Cardiac septum (tissue), 1 donor: ENCODE measurements around the gene ZGRF1. TPM values are rescaled to one million over a fixed set of nuclear protein-coding genes. Genes with fewer than 3 reads are reported as not detected.
"Not testable (repeated sequence)": the region's sequence is repeated elsewhere in the genome, so short reads cannot be mapped to it uniquely, and the experiment has no call there.

ENCODE experiments used
- DNase-seq: peaks from one replicate; pipeline ENCODE4 v3.0.0-alpha.2; 2020; ENCODE audit warnings: low spot score
- intact Hi-C: fragments of 100-400 bp; cut with DNase I; formaldehyde crosslinking; loops from one replicate; pipeline ENCODE4 v1.14.0; 2022
- total RNA-seq: library from RNA; stranded (reverse); fragmentation: NEBNext Ultra II Directional; extraction: Animal tissue kit (Norgen Biotek cat#: 25700); gene quantifications from one replicate; pipeline ENCODE4 v1.2.1, GENCODE V29; 2021
- donor health status: DM: no; HTN: no; CAD: no.

The ZGRF1 gene
- total RNA-seq, 1 donor from 2014 or later: 2.8 TPM

DNA sequence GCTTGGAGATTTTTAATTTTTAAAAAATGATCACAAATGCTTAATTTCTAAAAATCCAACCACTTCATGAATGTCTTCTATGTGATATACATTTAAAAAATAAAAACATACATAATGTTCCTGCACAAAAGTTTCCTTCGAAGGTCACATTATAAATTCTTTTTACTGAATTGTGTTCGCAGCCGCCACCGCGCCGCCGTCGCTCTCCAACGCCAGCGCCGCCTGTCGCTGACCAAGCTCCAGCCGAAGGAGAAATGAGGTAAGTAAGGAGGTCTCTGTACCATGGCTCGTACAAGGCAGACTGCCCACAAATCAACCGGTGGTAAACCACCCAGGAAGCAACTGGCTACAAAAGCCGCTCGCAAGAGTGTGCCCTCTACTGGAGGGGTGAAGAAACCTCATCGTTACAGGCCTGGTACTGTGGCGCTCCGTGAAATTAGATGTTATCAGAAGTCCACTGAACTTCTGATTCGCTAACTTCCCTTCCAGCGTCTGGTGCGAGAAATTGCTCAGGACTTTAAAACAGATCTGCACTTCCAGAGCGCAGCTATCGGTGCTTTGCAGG is 71.9 kb downstream of the ZGRF1 start:
- intact Hi-C loops: no loop called here
- DNase-seq: no peak

- no peak for DNase-seq
- intact Hi-C loops: no loop called here
These were observed 73.1 kb downstream of the ZGRF1 start for GRCh38 chr4:112563431-112564200.

- no peak for DNase-seq
- intact Hi-C loops: no loop called here
These were observed 74.3 kb downstream of the ZGRF1 start for GRCh38 chr4:112562254-112562879.

DNA sequence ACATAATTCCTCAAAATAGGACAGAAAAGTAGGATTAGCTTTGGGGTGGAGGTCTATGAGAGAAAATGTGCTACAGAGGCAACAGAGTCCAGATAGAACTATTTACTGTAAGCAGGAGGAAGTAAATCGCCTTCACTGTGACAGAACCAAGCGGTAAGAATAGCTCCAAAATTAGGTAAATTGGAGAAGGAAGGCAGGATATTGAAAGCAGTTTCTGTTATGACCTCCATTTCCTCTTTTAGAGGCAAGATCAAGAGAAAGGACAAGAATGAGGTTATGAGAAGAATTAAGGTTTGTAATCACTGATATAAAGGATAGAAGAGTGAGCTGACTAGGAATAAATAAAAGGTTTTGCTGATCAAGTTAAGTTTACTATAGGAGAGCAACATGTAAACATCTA is 76.6 kb downstream of the ZGRF1 start:
- no peak for DNase-seq
- intact Hi-C loops: no loop called here

DNA sequence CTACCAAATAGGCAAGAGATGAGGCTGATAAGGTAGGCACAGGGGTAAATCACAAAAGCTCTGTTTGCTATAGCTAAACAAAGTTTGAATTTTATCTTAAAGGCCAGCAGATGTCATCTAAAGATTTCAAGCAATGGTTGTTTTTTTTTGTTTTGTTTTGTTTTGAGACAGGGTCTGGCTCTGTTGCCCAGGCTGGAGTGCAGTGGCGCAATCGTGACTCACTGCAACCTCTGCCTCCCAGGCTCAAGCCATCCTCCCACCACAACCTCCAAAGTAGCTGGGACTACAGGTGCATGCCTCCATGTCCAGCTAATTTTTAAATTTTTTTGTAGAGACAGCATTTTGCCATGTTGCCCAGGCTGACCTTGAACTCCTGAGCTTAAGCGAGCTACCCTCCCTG is 77.7 kb downstream of the ZGRF1 start:
- no peak for DNase-seq
- intact Hi-C loops: no loop called here

- intact Hi-C loops: no loop called here
- DNase-seq: no peak
These were observed 78.9 kb downstream of the ZGRF1 start for GRCh38 chr4:112557676-112558411.

- intact Hi-C loops, DNase-seq: not testable (repeated sequence)
These were observed 82.4 kb downstream of the ZGRF1 start for GRCh38 chr4:112554271-112554670.

DNA sequence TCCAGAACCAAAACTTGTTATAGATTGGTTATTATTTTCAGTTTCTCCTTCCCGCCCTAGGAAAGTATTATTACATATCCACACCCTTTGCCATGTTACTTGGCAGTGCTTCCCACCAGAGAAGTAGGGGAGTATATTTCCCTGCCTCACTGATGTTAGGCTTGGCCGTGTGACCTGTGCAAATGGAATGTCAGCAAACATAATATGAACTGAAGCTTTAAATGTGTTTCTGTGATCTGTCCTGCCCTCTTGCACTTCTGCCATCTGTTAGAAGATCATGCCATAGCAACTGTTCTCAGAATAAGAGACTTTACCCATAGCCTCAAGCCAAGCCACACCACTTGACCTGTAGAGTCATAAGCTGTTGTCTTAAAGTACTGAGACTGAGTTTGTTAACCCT is 84.0 kb downstream of the ZGRF1 start:
- intact Hi-C loops: no loop called here

DNA sequence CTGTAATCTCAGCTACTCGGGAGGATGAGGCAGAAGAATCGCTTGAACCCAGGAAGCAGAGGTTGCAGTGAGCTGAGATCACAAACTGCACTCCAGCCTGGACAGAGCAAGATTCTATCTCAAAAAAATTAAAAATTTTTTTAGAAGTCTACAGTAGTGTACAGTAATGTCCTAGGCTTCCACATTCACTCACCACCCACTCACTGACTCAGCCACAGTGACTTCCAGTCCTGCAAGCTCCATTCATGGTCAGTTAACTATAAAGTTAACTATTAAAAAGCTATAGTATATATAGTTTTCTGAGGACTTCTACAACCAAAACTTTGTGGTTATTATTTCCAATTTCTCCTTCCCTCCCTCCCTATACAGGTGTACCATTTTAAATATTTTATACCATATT is 86.0 kb downstream of the ZGRF1 start:
- intact Hi-C loops: no loop called here
- DNase-seq: no peak

More for the DNA sequence above, 84.0 kb downstream of the ZGRF1 start:
- no peak for DNase-seq

DNA sequence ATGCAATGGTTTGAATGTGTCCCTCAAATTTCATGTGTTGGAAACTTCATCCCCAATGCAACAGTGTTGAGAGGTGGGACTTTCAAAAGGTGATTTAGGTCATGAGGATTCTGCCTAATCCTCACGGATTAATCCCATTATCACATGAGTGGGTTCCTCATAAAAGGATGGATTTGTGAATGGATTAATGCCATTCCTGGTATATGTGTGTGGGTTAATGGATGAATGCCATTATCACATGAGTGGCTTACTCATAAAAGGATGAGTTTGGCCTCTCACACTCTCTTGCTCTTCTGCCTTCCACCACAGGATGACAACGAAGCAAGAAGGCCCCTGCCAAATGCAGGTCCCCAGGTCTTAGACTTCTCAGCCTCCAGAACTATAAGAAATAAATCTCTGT is 90.2 kb downstream of the ZGRF1 start:
- intact Hi-C loops: no loop called here
- no peak for DNase-seq

DNA sequence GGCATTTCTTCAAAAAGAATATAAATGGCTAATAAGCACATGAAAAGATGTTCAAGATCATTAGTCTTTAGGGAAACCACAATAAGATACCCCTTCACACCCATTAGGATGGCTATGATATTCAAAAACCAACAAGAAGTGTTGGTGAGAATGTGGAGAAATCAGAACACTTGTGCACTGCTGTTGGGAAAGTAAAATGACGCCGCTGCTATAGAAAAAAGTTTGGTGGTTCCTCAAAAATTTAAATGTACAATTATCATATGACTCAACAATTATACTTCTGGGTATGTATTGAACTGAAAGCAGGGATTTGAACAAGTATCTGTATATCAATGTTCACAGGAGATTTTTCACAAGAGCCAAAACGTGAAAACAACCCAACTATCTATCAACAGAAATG is 91.4 kb downstream of the ZGRF1 start:
- intact Hi-C loops: no loop called here
- no peak for DNase-seq

DNA sequence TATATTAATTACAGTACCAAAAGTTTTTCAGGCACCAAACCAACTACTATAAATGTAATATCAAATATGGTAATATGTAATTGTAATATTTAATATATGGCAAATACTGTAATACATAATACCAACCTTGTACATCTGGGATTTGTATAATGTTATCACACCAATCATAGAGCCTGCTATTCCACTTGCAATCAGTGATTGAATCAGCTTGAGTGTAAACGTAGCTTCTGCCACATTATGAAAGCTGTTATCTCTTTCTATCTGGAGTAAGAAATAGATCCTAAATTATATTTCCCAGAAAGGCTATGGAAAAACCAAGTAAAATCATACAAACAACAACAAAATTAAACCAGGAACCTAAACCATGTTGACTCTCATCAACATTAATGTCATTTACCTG is 96.0 kb downstream of the ZGRF1 start:
- intact Hi-C loops: no loop called here
- no peak for DNase-seq

- intact Hi-C loops: no loop called here
- DNase-seq: no peak
These were observed 100.6 kb downstream of the ZGRF1 start for GRCh38 chr4:112536123-112536522.

GRCh38 chr4:112532267-112532666 is 104.4 kb downstream of the ZGRF1 start:
- DNase-seq: no peak
- intact Hi-C loops: no loop called here

DNA sequence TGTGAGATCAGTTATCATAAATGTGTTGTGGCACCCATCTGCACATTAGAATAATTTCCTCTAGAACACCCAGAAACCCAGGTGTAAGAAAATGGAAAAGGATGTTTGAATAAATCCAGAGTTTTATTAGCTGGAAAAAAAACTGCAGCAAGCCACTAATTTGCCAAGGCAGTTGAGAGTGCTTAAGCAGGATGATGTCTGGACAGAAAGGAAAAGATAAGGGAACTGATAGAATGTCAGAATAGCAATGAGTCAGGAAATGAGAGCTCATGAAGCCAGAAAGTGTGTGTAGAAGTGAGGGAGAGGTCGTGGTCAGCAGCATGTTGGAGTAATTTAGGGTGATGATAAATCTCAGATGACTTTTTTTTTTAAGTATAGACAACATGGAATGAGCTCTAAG is 105.6 kb downstream of the ZGRF1 start:
- intact Hi-C loops: no loop called here

GRCh38 chr4:112526061-112526460 is 110.6 kb downstream of the ZGRF1 start:
- intact Hi-C loops: no loop called here
- DNase-seq: no peak

More for the DNA sequence above, 105.6 kb downstream of the ZGRF1 start:
- DNase-seq: no peak

- DNase-seq: peak; percentile 81
- intact Hi-C loops: loop anchor here (5.0 kb wide), 1 partner anchor 197 kb away; no protein-coding TSS in a partner anchor
These were observed 112.8 kb downstream of the ZGRF1 start for GRCh38 chr4:112523764-112524505.

GRCh38 chr4:112523008-112523721 is 113.5 kb downstream of the ZGRF1 start:
- intact Hi-C loops: loop anchor here (5.0 kb wide), 1 partner anchor 196 kb away; no protein-coding TSS in a partner anchor
- DNase-seq: no peak

GRCh38 chr4:112522431-112522830 is 114.3 kb downstream of the ZGRF1 start:
- not testable (repeated sequence) for DNase-seq
- intact Hi-C loops: loop anchor here (5.0 kb wide), 1 partner anchor 195 kb away; no protein-coding TSS in a partner anchor
